Left lung (tissue), 10 donors: Measurements from ENCODE around the gene DAAM1. TPM values are rescaled to one million over a fixed set of nuclear protein-coding genes. Genes with fewer than 3 reads are reported as not detected.

Source experiments
- ATAC-seq: fragments of 200-7000 bp; cut with Tn5 transposase; one replicate; pipeline ENCODE4 v1.9.1; 2020; ENCODE audit warnings: moderate library complexity
- DNase-seq, 4 donors: peaks; one replicate each; pipeline ENCODE4 v3.0.0-alpha.2; 2013 to 2020
- H3K27ac ChIP-seq, 2 donors: fragments of 200-600 bp; sonication (generic) in 1 of 2; one replicate each; pipeline versions ENCODE4 v1.5.0 to v1.8.0; 2020 to 2021
- H3K27me3 ChIP-seq, 2 donors: fragments of 200-600 bp; sonication (generic) in 1 of 2; one replicate each; pipeline versions ENCODE4 v1.5.0 to v1.8.0; 2020 to 2021
- H3K36me3 ChIP-seq, 2 donors: fragments of 200-600 bp; sonication (generic) in 1 of 2; one replicate each; pipeline versions ENCODE4 v1.5.0 to v1.8.0; 2020 to 2021
- H3K4me1 ChIP-seq, 2 donors: fragments of 200-600 bp; one replicate each; pipeline ENCODE4 v1.8.0; 2021
- H3K4me3 ChIP-seq, 2 donors: fragments of 200-600 bp; sonication (generic) in 1 of 2; one replicate each; pipeline versions ENCODE4 v1.5.0 to v1.8.0; 2020 to 2021; ENCODE audit warnings: mild to moderate bottlenecking in 1 of 2
- H3K9me3 ChIP-seq, 2 donors: fragments of 200-600 bp; sonication (generic) in 1 of 2; one replicate each; pipeline versions ENCODE4 v1.5.0 to v1.8.0; 2020 to 2021
- CTCF ChIP-seq, 2 donors: fragments of 200-600 bp; sonication (generic) in 1 of 2; IDR thresholded peaks; one replicate each; pipeline versions ENCODE4 v1.5.0 to v1.8.0; 2021; ENCODE audit warnings: antibody characterized with exemption in 2 of 2
- intact Hi-C, 2 donors: fragments of 100-400 bp; cut with DNase I; formaldehyde crosslinking; loops; one replicate each; pipeline versions ENCODE4 v1.11.2 to v1.14.2; 2022
- polyA plus RNA-seq, 6 donors: library from polyadenylated mRNA; unstranded; fragments of 120-200 nt; gene quantifications; one replicate each; pipeline ENCODE4 v1.2.1, GENCODE V29; 2013; ENCODE audit not compliant: insufficient read length in 6 of 6
- total RNA-seq, 2 donors: library from RNA; stranded (reverse); fragmentation: NEBNext Ultra II Directional; extraction: Animal tissue kit (Norgen Biotek cat#: 25700); gene quantifications; one replicate each; pipeline ENCODE4 v1.2.1, GENCODE V29; 2021
- donor health status: DM: no; HTN: yes; CAD: no.
- donor health status: DM: no; HTN: no; CAD: no.

Gene DAAM1
- total and polyA plus RNA-seq, 8 donors = 47.5 to 68.4 (median 51.0) TPM

GRCh38 chr14:59274991-59275391 lies 86.5 kb downstream of the DAAM1 start:
- peak; percentile 80 for ATAC-seq
- no peak for TF ChIP-seq CTCF (IDR thresholded peaks at IDR 0.05)
- intact Hi-C loops = no loop called here
- H3K9me3 ChIP-seq = no peaks in the 10 kb centered on the region
- DNase-seq = peak in 1 of 4 donors; percentile 43
- H3K4me3 ChIP-seq = no peak overlapping the region
- H3K36me3 ChIP-seq = no peaks in the 10 kb centered on the region
- no peaks in the 10 kb centered on the region for H3K27me3 ChIP-seq
- H3K27ac ChIP-seq = peak overlapping the region; percentile 31 to 56
- H3K4me1 ChIP-seq = peaks cover 13 to 23% of the 10 kb centered on the region in 2 donors

DNA sequence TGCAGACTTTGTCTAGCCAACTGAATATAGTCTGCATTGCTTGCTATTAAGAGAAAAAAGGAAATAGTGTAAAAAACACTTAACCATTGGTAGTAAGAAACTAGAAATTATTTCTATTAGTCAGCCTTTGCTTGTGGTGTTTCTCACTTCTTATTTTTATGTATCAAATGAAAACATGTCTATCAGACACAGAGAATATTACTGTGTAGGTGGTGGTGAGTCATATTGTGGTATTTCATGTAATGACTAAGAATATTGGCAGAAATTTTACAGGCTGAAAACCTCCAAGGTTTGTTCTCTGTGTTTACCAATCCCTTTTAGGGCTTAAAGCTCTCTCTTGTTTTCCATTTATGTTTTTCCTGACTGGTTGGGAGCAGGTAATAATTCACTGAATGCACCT lies 87.2 kb downstream of the DAAM1 start:
- TF ChIP-seq CTCF (IDR thresholded peaks at IDR 0.05) = no peak
- no peaks in the 10 kb centered on the region for H3K27me3 ChIP-seq
- H3K4me3 ChIP-seq = no peak overlapping the region
- peak; percentile 80 for ATAC-seq
- intact Hi-C loops = no loop called here
- no peaks in the 10 kb centered on the region for H3K9me3 ChIP-seq
- H3K36me3 ChIP-seq = no peaks in the 10 kb centered on the region
- peak overlapping the region; percentile 31 to 56 for H3K27ac ChIP-seq
- DNase-seq = no peak
- peaks cover 13 to 23% of the 10 kb centered on the region in 2 donors for H3K4me1 ChIP-seq

- Histone ChIP-seq H3K9me3 (no peaks in the 10 kb centered on the region), H3K36me3 (no peaks in the 10 kb centered on the region), H3K4me1 (peaks cover 13 to 23% of the 10 kb centered on the region in 2 donors), H3K27ac (peak overlapping the region; percentile 31 to 56), H3K27me3 (no peaks in the 10 kb centered on the region), H3K4me3 (no peak overlapping the region)
- ATAC-seq (no peak), DNase-seq (no peak)
- TF ChIP-seq CTCF (IDR thresholded peaks at IDR 0.05) = no peak
- intact Hi-C loops = no loop called here
Measured at GRCh38 chr14:59276235-59276634, 87.8 kb downstream of the DAAM1 start.

- Histone ChIP-seq H3K9me3 (no peaks in the 10 kb centered on the region), H3K27me3 (no peaks in the 10 kb centered on the region), H3K36me3 (no peaks in the 10 kb centered on the region), H3K4me1 (peaks cover 13 to 26% of the 10 kb centered on the region in 2 donors), H3K4me3 (no peak overlapping the region), H3K27ac (no peak overlapping the region)
- DNase-seq (no peak), ATAC-seq (no peak)
- no peak for TF ChIP-seq CTCF (IDR thresholded peaks at IDR 0.05)
- intact Hi-C loops = no loop called here
Measured at GRCh38 chr14:59277659-59278058, 89.2 kb downstream of the DAAM1 start.

DNA sequence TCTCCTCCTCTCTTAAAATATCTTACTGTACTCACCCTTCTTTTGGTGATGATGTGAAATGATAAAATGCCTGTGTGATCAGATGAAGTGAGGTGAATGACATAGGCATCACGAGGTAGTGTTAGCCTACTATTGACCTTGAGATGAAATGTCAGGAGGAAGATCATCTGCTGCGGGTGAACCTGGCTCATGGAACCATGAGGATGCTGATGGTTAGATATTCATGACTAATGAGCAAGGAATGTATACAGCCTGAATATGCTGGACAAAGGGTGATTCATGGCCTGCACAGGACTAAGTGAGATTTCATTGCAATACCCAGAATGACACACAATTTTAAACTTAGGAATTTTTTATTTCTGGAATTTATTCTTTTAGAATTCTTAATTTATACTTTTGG lies 89.6 kb downstream of the DAAM1 start:
- no peak for TF ChIP-seq CTCF (IDR thresholded peaks at IDR 0.05)
- Histone ChIP-seq H3K4me1 (peaks cover 13 to 26% of the 10 kb centered on the region in 2 donors), H3K36me3 (no peaks in the 10 kb centered on the region), H3K9me3 (no peaks in the 10 kb centered on the region), H3K27ac (no peak overlapping the region), H3K4me3 (no peak overlapping the region), H3K27me3 (no peaks in the 10 kb centered on the region)
- intact Hi-C loops = no loop called here
- DNase-seq (no peak), ATAC-seq (peak; percentile 48)
